Measurements from ENCODE around the gene PLCB2. TPM values are rescaled to one million over a fixed set of nuclear protein-coding genes. Genes with fewer than 3 reads are reported as not detected.

Gene PLCB2
- total and polyA plus RNA-seq, 2 donors (not counting 3 experiments of a cell fraction or from before 2014, with no cell fraction given): 1.5 to 1.6 TPM

GRCh38 chr15:40300367-40300766 lies 7.4 kb downstream of the PLCB2 start:
- Histone ChIP-seq H3K27ac (ENCODE audit: insufficient read depth, low read depth, low read length) (no peak overlapping the region), H3K4me2 (ENCODE audit: insufficient read depth, low read length) (no peak overlapping the region), H3K9ac (replicated peaks; ENCODE audit: extremely low read depth, insufficient read depth, low read length) (no peak overlapping the region), H3K9me1 (replicated peaks; ENCODE audit: control insufficient read depth, extremely low read depth, insufficient read depth, low read length) (no peaks in the 10 kb centered on the region), H4K20me1 (replicated peaks; ENCODE audit: control insufficient read depth, extremely low read depth, insufficient read depth, low read length) (no peaks in the 10 kb centered on the region), H3K36me3 (ENCODE audit: control insufficient read depth in 2 of 2, extremely low read depth in 1 of 2, insufficient read depth in 2 of 2, low read length in 2 of 2) (no peaks in the 10 kb centered on the region), H3K79me2 (ENCODE audit: control insufficient read depth, insufficient read depth, low read length) (no peaks in the 10 kb centered on the region), H2AFZ (ENCODE audit: low read depth, low read length) (no peak overlapping the region), H3K9me3 (replicated peaks; ENCODE audit: control insufficient read depth, insufficient read depth, low read length) (no peaks in the 10 kb centered on the region), H3K4me1 (ENCODE audit: control insufficient read depth, extremely low read depth, insufficient read depth, low read length) (no peaks in the 10 kb centered on the region), H3K27me3 (ENCODE audit: control insufficient read depth in 2 of 2, insufficient read depth in 2 of 2, low read length in 2 of 2) (peaks cover 9 to 11% of the 10 kb centered on the region in 2 experiments), H3K4me3 (replicated peaks in 1 of 3; ENCODE audit: insufficient read depth in 1 of 3, low read depth in 1 of 3, low read length in 3 of 3) (no peak overlapping the region)
- intact Hi-C loops (cut with micrococcal nuclease): no loop called here
- dilution Hi-C loops (cut with MboI; ENCODE audit: extremely low pct_ligation_motif_present, low sequenced_read_pairs): no loop called here
- FAIRE-seq: no peak
- TF ChIP-seq POLR2A (IDR thresholded peaks at IDR 0.05; ENCODE audit: low read depth, low read length): no peak
- no peak for TF ChIP-seq MAX (IDR thresholded peaks at IDR 0.05; ENCODE audit: insufficient read depth, insufficient read length)
- TF ChIP-seq MYC (IDR thresholded peaks at IDR 0.05; ENCODE audit: low read depth, low read length): no peak
- TF ChIP-seq JUN (IDR thresholded peaks at IDR 0.05; ENCODE audit: borderline replicate concordance, insufficient read depth, insufficient read length, low read depth): no peak
- TF ChIP-seq CTCF (IDR thresholded peaks at IDR 0.05; ENCODE audit: extremely low read depth in 1 of 2, insufficient read depth in 1 of 2, low read depth in 1 of 2, low read length in 2 of 2): no peak
- TF ChIP-seq POLR2AphosphoS5 (IDR thresholded peaks at IDR 0.05; ENCODE audit: insufficient read depth, low read depth, low read length): no peak
- TF ChIP-seq EZH2 (IDR thresholded peaks at IDR 0.05; ENCODE audit: borderline replicate concordance, low read depth, low read length, severe bottlenecking): no peak
- TF ChIP-seq FOS (IDR thresholded peaks at IDR 0.05; ENCODE audit: borderline replicate concordance, insufficient read depth, low read length): no peak
- TF ChIP-seq GATA2 (IDR thresholded peaks at IDR 0.05; ENCODE audit: insufficient read depth, insufficient read length, low read depth, low read length): no peak
- ChIA-PET POLR2A (no interaction called here), CTCF (interaction anchor here (1.1 to 3.9 kb wide), 4 partner anchors 9 to 25 kb away, joined by 3 to 32 read pairs (median 15); no protein-coding TSS in a partner anchor)
- BruUV-seq (replicated peaks): no TSS peak
- DNase-seq (ENCODE audit: low read depth, low spot score): no peak

All from endothelial cell of umbilical vein (primary cell).